GM19351 (cell line): ENCODE results near the gene FBLL1.
"Not testable (repeated sequence)": the region's sequence is repeated elsewhere in the genome, so short reads cannot be mapped to it uniquely, and the experiment has no call there.

Experiments
- ATAC-seq: cut with Tn5 transposase; IDR thresholded peaks from one replicate; pipeline ENCODE4 v1.9.1; 2021; ENCODE audit warnings: mild to moderate bottlenecking, moderate library complexity; ENCODE audit not compliant: unreplicated experiment

The FBLL1 gene

GRCh38 chr5:168550656-168551055, 21.6 kb downstream of the FBLL1 start:
- ATAC-seq: no peak

GRCh38 chr5:168552146-168552545, 23.0 kb downstream of the FBLL1 start:
- ATAC-seq: no peak

GRCh38 chr5:168553377-168554130, 24.4 kb downstream of the FBLL1 start:
- ATAC-seq: no peak

- no peak for ATAC-seq
These were observed 28.3 kb downstream of the FBLL1 start for GRCh38 chr5:168557389-168557788.

GRCh38 chr5:168562279-168562678, 33.2 kb downstream of the FBLL1 start:
- ATAC-seq: no peak

GRCh38 chr5:168563959-168564358, 34.9 kb downstream of the FBLL1 start:
- ATAC-seq: no peak

GRCh38 chr5:168568738-168569137, 39.6 kb downstream of the FBLL1 start:
- ATAC-seq: no peak

GRCh38 chr5:168570490-168571328, 41.6 kb downstream of the FBLL1 start:
- no peak for ATAC-seq

GRCh38 chr5:168573663-168574062, 44.6 kb downstream of the FBLL1 start:
- not testable (repeated sequence) for ATAC-seq

- not testable (repeated sequence) for ATAC-seq
These were observed 45.1 kb downstream of the FBLL1 start for GRCh38 chr5:168574156-168574555.

- ATAC-seq: no peak
These were observed 46.6 kb downstream of the FBLL1 start for GRCh38 chr5:168575391-168576372.

GRCh38 chr5:168578006-168578405, 48.9 kb downstream of the FBLL1 start:
- ATAC-seq: no peak

GRCh38 chr5:168578538-168579487, 49.7 kb downstream of the FBLL1 start, which contains the start of gene PANK3:
Gene PANK3, minus strand, starts transcription at chr5:168579368. Its CDS starts 85 bp downstream, at chr5:168579283.
- peak; percentile 48 for ATAC-seq

GRCh38 chr5:168579488-168580226, 50.6 kb downstream of the FBLL1 start:
- ATAC-seq: peak; percentile 89

GRCh38 chr5:168580227-168580508, 51.1 kb downstream of the FBLL1 start:
- ATAC-seq: no peak
